ENCODE results near the gene TGOLN2. TPM values are rescaled to one million over a fixed set of nuclear protein-coding genes. Genes with fewer than 3 reads are reported as not detected.
A peak's percentile ranks its signal among the peaks of the same experiment; 100 is the strongest.

Gene TGOLN2
- total and polyA plus RNA-seq, 2 of the 13 experiments (the other 11 are each of a cell fraction or from before 2014, with no cell fraction given): 99.6 to 155 TPM

- TF ChIP-seq REPIN1 (CRISPR knock-in tag; IDR thresholded peaks at IDR 0.05; ENCODE audit: borderline replicate concordance, low read depth) (no peak), NFKB2 (CRISPR knock-in tag; IDR thresholded peaks at IDR 0.05; ENCODE audit: borderline replicate concordance) (no peak; the same call in 1 of the 2 replicates), SRSF4 (IDR thresholded peaks at IDR 0.05; ENCODE audit: low read depth, low read length, poor library complexity, severe bottlenecking) (no peak), ZNF605 (CRISPR knock-in tag; IDR thresholded peaks at IDR 0.05) (no peak), SP2 (CRISPR knock-in tag; IDR thresholded peaks at IDR 0.05) (no peak), TRIM24 (CRISPR knock-in tag; IDR thresholded peaks at IDR 0.05) (no peak), USF2 (IDR thresholded peaks at IDR 0.05; ENCODE audit: low read depth, low read length) (no peak; the same call in 1 of the 2 replicates), USF2 (CRISPR knock-in tag; IDR thresholded peaks at IDR 0.05; ENCODE audit: borderline replicate concordance) (peak; percentile 62; the same call in 1 of the 2 replicates), KDM3A (CRISPR knock-in tag; IDR thresholded peaks at IDR 0.05; ENCODE audit: low read depth) (no peak), THAP9 (CRISPR knock-in tag; IDR thresholded peaks at IDR 0.05; ENCODE audit: borderline replicate concordance) (peak; percentile 51; the same call in 1 of the 2 replicates), CHD2 (IDR thresholded peaks at IDR 0.05; ENCODE audit: low read depth, low read length) (no peak), MTF1 (CRISPR knock-in tag; IDR thresholded peaks at IDR 0.05) (no peak), DR1 (CRISPR knock-in tag; IDR thresholded peaks at IDR 0.05) (no peak), RARA (CRISPR knock-in tag; IDR thresholded peaks at IDR 0.05) (peak; percentile 13; the same call in 1 of the 2 replicates), ZNF766 (CRISPR knock-in tag; IDR thresholded peaks at IDR 0.05; ENCODE audit: borderline replicate concordance) (no peak), ZNF710 (CRISPR knock-in tag; IDR thresholded peaks at IDR 0.05; ENCODE audit: borderline replicate concordance) (0 out of 2 replicates have a peak, but pooled peaks have one; percentile 28), SMARCC2 (IDR thresholded peaks at IDR 0.05) (no peak), IKZF5 (CRISPR knock-in tag; IDR thresholded peaks at IDR 0.05) (peak; percentile 35; the same call in 1 of the 2 replicates), ZUFSP (CRISPR knock-in tag; IDR thresholded peaks at IDR 0.05; ENCODE audit: borderline replicate concordance) (no peak)
Measured at GRCh38 chr2:85308896-85309555, 18.8 kb downstream of the TGOLN2 start (continued).

Measured in HepG2 (cell line).